ENCODE measurements around the gene DLGAP3.

Gene DLGAP3

DNA sequence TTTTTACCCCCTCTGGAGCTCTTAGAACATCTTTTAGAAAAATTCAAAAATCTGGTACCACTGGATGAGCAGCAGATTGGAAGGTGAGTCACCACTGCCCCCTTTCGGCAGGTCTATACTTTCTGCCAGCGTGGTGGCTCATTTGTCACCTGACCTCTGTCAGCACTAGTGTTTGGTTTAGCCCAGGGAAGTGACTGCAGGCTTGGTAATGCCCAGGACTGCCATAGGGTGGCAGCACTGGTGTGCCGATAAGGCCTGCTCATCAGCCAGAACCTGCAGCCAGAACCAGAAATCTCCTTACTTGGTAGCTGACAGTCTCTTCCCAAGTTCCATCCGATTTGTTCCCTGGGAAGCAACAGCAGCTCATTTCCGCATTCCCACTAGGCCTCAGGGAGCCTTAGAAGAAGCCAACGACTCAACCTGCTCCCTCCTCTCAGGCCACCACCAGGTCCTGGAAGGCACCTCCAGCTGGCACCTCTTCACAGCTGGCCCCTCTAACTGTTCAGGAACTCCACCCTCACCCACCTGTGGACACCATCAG, 76.7 kb downstream of the DLGAP3 start:
- no peak for TF ChIP-seq FOXA1 (IDR thresholded peaks at IDR 0.05)
- TF ChIP-seq, protein P1, sequence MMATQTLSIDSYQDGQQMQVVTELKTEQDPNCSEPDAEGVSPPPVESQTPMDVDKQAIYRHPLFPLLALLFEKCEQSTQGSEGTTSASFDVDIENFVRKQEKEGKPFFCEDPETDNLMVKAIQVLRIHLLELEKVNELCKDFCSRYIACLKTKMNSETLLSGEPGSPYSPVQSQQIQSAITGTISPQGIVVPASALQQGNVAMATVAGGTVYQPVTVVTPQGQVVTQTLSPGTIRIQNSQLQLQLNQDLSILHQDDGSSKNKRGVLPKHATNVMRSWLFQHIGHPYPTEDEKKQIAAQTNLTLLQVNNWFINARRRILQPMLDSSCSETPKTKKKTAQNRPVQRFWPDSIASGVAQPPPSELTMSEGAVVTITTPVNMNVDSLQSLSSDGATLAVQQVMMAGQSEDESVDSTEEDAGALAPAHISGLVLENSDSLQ (IDR thresholded peaks at IDR 0.05), result peak; percentile 47; the same call in 1 of the 2 replicates
- TF ChIP-seq SP1 (IDR thresholded peaks at IDR 0.05), result no peak
- TF ChIP-seq TARDBP (IDR thresholded peaks at IDR 0.05), result no peak
- ChIA-PET POLR2A (interaction anchor here (1.0 kb wide), 1 partner anchor 917 kb away, joined by 3 read pairs; no protein-coding TSS in a partner anchor), CTCF (interaction anchor here (0.6 to 1.8 kb wide), 15 partner anchors 8 to 642 kb away, joined by 3 to 9 read pairs (median 4); no protein-coding TSS in a partner anchor)
- DNase-seq (ENCODE audit: extremely low spot score), result peak; percentile 94

DNA sequence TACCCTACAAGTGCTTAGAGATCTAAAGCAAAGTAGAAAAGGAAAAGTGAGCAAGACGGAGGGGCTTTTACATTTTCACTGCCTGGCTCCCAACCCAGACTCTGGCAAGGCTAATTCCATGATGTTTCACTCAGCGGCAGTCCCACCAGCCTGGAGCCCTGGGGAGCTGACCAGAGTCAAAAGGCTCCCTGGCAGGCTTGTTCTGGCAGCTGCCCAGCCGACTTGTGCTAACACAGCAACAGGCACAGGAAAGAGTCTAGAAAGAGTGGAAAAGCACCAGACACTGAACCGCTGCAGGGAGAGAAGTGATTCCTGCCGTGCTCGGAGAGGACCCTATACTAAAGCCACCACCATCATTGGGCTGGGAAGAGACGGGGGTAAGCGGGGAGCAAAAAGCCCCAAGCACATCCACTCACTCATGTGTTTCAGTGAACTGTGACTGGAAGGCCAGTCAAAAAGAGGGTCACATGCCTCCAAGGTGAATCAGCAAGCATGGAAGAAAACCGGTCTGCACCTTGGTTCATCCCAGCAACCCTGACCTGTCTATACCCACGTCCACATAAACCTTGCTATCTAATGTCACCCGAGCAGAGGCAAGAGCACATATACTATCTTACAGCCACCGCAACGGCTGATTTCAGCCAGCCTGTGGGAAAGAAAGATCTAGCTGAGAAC, 77.9 kb downstream of the DLGAP3 start:
- CTCF ChIA-PET, result no interaction called here
- no peak for DNase-seq (ENCODE audit: extremely low spot score)
- TF ChIP-seq SUZ12 (IDR thresholded peaks at IDR 0.05), result no peak
- TF ChIP-seq TARDBP (IDR thresholded peaks at IDR 0.05), result no peak
- no peak for TF ChIP-seq FOXM1 (IDR thresholded peaks at IDR 0.05; ENCODE audit: borderline replicate concordance)
- no peak for TF ChIP-seq ELF4 (IDR thresholded peaks at IDR 0.05)
- no peak for TF ChIP-seq NFRKB (IDR thresholded peaks at IDR 0.05)
- TF ChIP-seq, protein P1 (IDR thresholded peaks at IDR 0.05), result no peak
- no peak for TF ChIP-seq CTBP1 (IDR thresholded peaks at IDR 0.05; ENCODE audit: borderline replicate concordance)
- no peak for TF ChIP-seq HDGF (IDR thresholded peaks at IDR 0.05; ENCODE audit: borderline replicate concordance)
- no peak for TF ChIP-seq SP1 (IDR thresholded peaks at IDR 0.05)
- no peak for TF ChIP-seq LEF1 (IDR thresholded peaks at IDR 0.05; ENCODE audit: borderline replicate concordance)
- TF ChIP-seq FOXK2 (IDR thresholded peaks at IDR 0.05), result no peak
- TF ChIP-seq ARNT (IDR thresholded peaks at IDR 0.05), result no peak
- no peak for TF ChIP-seq BHLHE40 (IDR thresholded peaks at IDR 0.05; ENCODE audit: borderline replicate concordance)
- no peak for TF ChIP-seq ZNF384 (IDR thresholded peaks at IDR 0.05)
- no peak for TF ChIP-seq FOXA1 (IDR thresholded peaks at IDR 0.05)
- no peak for TF ChIP-seq L3MBTL2 (conservative IDR thresholded peaks at IDR 0.05)
- POLR2A ChIA-PET, result no interaction called here

- no peak for TF ChIP-seq L3MBTL2 (conservative IDR thresholded peaks at IDR 0.05)
- TF ChIP-seq HDGF (IDR thresholded peaks at IDR 0.05; ENCODE audit: borderline replicate concordance), result no peak
- no peak for TF ChIP-seq FOXA1 (IDR thresholded peaks at IDR 0.05)
- no peak for TF ChIP-seq ARNT (IDR thresholded peaks at IDR 0.05)
- no peak for TF ChIP-seq BHLHE40 (IDR thresholded peaks at IDR 0.05; ENCODE audit: borderline replicate concordance)
- no peak for TF ChIP-seq FOXK2 (IDR thresholded peaks at IDR 0.05)
- ChIA-PET POLR2A (no interaction called here), CTCF (no interaction called here)
Measured at GRCh38 chr1:34850382-34850781, 79.1 kb downstream of the DLGAP3 start.

GRCh38 chr1:34847094-34847493, 82.4 kb downstream of the DLGAP3 start:
- ChIA-PET POLR2A (interaction anchor here (1.1 kb wide), 1 partner anchor 13 kb away, joined by 3 read pairs; the partner anchor contains the start of gene SMIM12), CTCF (no interaction called here)
- TF ChIP-seq HDGF (IDR thresholded peaks at IDR 0.05; ENCODE audit: borderline replicate concordance) (no peak), TARDBP (IDR thresholded peaks at IDR 0.05) (no peak), CTBP1 (IDR thresholded peaks at IDR 0.05; ENCODE audit: borderline replicate concordance) (no peak)
- TF ChIP-seq, protein P1 (IDR thresholded peaks at IDR 0.05), result no peak
- DNase-seq (ENCODE audit: extremely low spot score), result no peak

More at GRCh38 chr1:34850382-34850781, 79.1 kb downstream of the DLGAP3 start:
- DNase-seq (ENCODE audit: extremely low spot score), result no peak

DNA sequence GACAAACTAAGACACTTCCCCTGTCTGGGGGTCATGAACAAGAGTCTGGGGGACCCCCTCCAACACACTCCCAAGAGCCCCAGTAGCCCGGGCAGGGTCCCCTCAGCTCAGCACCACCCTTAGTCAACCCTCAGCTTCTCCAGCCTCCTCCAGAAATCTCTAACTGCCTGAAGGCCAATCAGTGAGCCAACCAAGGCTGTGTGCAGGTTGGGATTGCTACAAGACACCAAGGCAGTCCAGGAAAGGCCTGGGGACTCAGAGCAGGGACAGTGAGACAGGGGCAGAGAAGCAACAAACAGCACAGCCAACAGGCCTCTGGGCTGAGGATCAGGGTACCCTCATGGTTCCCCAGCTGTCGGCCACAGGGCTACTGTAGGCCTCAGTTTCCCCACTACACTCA, 83.2 kb downstream of the DLGAP3 start:
- TF ChIP-seq L3MBTL2 (conservative IDR thresholded peaks at IDR 0.05), result no peak
- TF ChIP-seq, protein P1 (IDR thresholded peaks at IDR 0.05), result no peak
- no peak for TF ChIP-seq FOXM1 (IDR thresholded peaks at IDR 0.05; ENCODE audit: borderline replicate concordance)
- no peak for TF ChIP-seq HDGF (IDR thresholded peaks at IDR 0.05; ENCODE audit: borderline replicate concordance)
- no peak for DNase-seq (ENCODE audit: extremely low spot score)
- ChIA-PET CTCF (no interaction called here), POLR2A (interaction anchor here (0.6 kb wide), 1 partner anchor 14 kb away, joined by 3 read pairs; no protein-coding TSS in a partner anchor)

All from HEK293T (cell line).